Stimulated activated CD4-positive, alpha-beta T cell treated with anti-CD3 and anti-CD28 coated beads, Interleukin-4, amount 100 ng/mL, for 1 hour (primary cell): Measurements from ENCODE around the gene TAS2R3.

Experiments
- DNase-seq: peaks from one replicate; pipeline ENCODE4 v3.0.0-alpha.2; 2020

Gene TAS2R3

GRCh38 chr7:141788296-141788695 is 24.4 kb downstream of the TAS2R3 start:
- DNase-seq = no peak

GRCh38 chr7:141789917-141790316 is 26.0 kb downstream of the TAS2R3 start, which contains the start of gene TAS2R5:
TSS of gene TAS2R5 (plus strand) at chr7:141790217. CDS start at chr7:141790362, 145 bp downstream.
- no peak for DNase-seq

- DNase-seq = no peak
These were observed 28.6 kb downstream of the TAS2R3 start for GRCh38 chr7:141792526-141792925.
